Spleen (tissue), 11 donors: ENCODE data around the gene VSIG4. TPM values are rescaled to one million over a fixed set of nuclear protein-coding genes. Genes with fewer than 3 reads are reported as not detected.

Experiments used
- DNase-seq: peaks from one replicate; pipeline ENCODE4 v3.0.0-alpha.2; 2020
- H3K27ac ChIP-seq, 8 donors: fragments of 200-600 bp; sonication (generic) in 7 of 8; 1 replicate in 4 of 8; 2 replicates in 4 of 8; pipeline versions ENCODE4 v1.5.0 to v1.8.0; 2016 to 2021; ENCODE audit warnings: inconsistent platforms in 4 of 8, mild to moderate bottlenecking in 4 of 8, moderate library complexity in 1 of 8
- H3K27me3 ChIP-seq, 7 donors: fragments of 200-600 bp; sonication (generic) in 6 of 7; replicated peaks in 1 of 7; 1 replicate in 4 of 7; 2 replicates in 3 of 7; pipeline versions ENCODE4 v1.5.0 to v1.8.0; 2016 to 2021; ENCODE audit warnings: inconsistent platforms in 3 of 7, mild to moderate bottlenecking in 1 of 7
- H3K36me3 ChIP-seq, 6 donors: fragments of 200-600 bp; sonication (generic) in 5 of 6; 1 replicate in 4 of 6; 2 replicates in 2 of 6; pipeline versions ENCODE4 v1.5.0 to v1.8.0; 2016 to 2021; ENCODE audit warnings: inconsistent platforms in 2 of 6
- H3K4me1 ChIP-seq, 6 donors: fragments of 200-600 bp; sonication (generic) in 5 of 6; 1 replicate in 3 of 6; 2 replicates in 3 of 6; pipeline versions ENCODE4 v1.5.0 to v1.8.0; 2016 to 2021; ENCODE audit warnings: inconsistent platforms in 3 of 6
- H3K4me3 ChIP-seq, 8 donors: fragments of 200-600 bp; sonication (generic) in 7 of 8; 1 replicate in 4 of 8; 2 replicates in 4 of 8; pipeline versions ENCODE4 v1.5.0 to v1.8.0; 2016 to 2021; ENCODE audit warnings: inconsistent platforms in 4 of 8, mild to moderate bottlenecking in 4 of 8, moderate library complexity in 2 of 8
- H3K9me3 ChIP-seq, 8 donors: fragments of 200-600 bp; sonication (generic) in 7 of 8; 1 replicate in 4 of 8; 2 replicates in 4 of 8; pipeline versions ENCODE4 v1.5.0 to v1.8.0; 2016 to 2021; ENCODE audit warnings: inconsistent platforms in 4 of 8
- CTCF ChIP-seq, 11 experiments: fragments of 200-600 bp in 7 of 11; fragments of 450-650 bp in 4 of 11; sonication (generic) in 4 of 11; IDR thresholded peaks in 8 of 11; conservative IDR thresholded peaks in 3 of 11; 1 replicate in 7 of 11; 2 replicates in 4 of 11; pipeline versions ENCODE4 v1.4.0 to v1.8.0; 2016 to 2021; ENCODE audit warnings: antibody characterized with exemption in 11 of 11, inconsistent platforms in 4 of 11, mild to moderate bottlenecking in 1 of 11
- POLR2A ChIP-seq, 3 donors: fragments of 450-650 bp; IDR thresholded peaks; one replicate each; pipeline ENCODE4 v1.5.1; 2017; ENCODE audit warnings: antibody characterized with exemption in 3 of 3, mild to moderate bottlenecking in 1 of 3
- POLR2AphosphoS5 ChIP-seq, 3 donors: sonication (generic); formaldehyde crosslinking; IDR thresholded peaks; one replicate each; pipeline ENCODE4 v1.5.1; 2017; ENCODE audit warnings: antibody characterized with exemption in 3 of 3
- WGBS, 5 donors: extraction: QIAGEN DNeasy Blood & Tissue Kit in 3 of 5; methylation state at CpG; one replicate each; pipeline versions ENCODE4 v1.1.5 to v1.1.7; 2013 to 2018; 5-methylcytosine and 5-hydroxymethylcytosine counted together
- intact Hi-C: fragments of 100-400 bp; cut with DNase I; formaldehyde crosslinking; loops from one replicate; pipeline ENCODE4 v1.15.0; 2023; ENCODE audit warnings: low total_unique reads
- polyA plus RNA-seq, 3 donors: library from polyadenylated mRNA; stranded (reverse); fragments of 200-250 nt; gene quantifications; one replicate each; pipeline ENCODE4 v1.2.1, GENCODE V29; 2013
- total RNA-seq, 7 donors: library from RNA; depleted of rRNA in 3 of 7; stranded (reverse); fragments of >200 nt in 3 of 7; fragmentation: NEBNext Ultra II Directional in 4 of 7; extraction: Animal tissue kit (Norgen Biotek cat#: 25700) in 4 of 7; gene quantifications; one replicate each; pipeline versions ENCODE4 v1.1.0 to v1.2.1, GENCODE V29; 2016 to 2021
- donor health status: healthy with polysubstance abuse.
- donor health status: DM: no; HTN: no; CAD: no; lungs with moderate emphysema.
- donor health status: DM: no; HTN: no; CAD: no.
- donor health status: Bipolar disorder and iron deficiency.
- donor health status: healthy.
- donor health status: DM: no; HTN: no; CAD: no.
- donor health status: DM: yes; HTN: yes; CAD: no.

The VSIG4 gene
- total and polyA plus RNA-seq, 10 donors: 6.3 to 255 (median 49.7) TPM

DNA sequence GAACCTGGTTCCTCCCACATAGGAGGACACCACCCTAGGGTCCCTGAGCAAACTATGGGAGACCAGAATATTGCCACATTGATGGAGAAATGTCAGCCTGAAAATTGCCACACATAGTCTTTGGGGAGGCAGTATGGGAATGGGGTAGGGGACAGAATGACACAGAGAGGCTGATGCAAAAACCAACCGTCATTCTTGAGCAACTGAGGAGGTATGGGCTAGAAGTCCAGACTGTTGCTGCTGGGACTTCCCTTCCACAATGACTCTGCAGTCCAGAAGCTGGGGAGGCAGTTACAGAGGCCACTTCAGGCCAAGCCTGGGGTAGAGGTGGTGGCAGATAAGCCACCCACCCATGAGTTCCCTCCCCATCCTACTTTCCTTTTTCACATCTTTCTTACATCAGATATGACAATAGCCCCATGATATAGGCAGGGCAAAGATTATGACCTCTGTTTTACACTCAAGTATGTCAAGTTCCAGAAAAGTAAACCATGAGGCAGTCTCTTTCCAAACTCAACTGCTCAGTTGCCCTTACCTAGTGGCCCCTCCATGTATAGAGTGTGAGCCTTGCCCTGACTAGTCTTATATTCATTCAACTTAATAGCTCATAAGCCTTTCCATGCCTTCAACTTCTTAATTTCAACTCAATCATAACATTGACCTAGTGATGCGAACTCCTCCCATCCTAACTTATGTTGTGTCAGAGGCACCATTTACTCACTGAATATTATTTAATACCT, 41.7 kb downstream of the VSIG4 start:
- Histone ChIP-seq H3K27ac (peak overlapping the region in 6 of 8 donors; percentile 54 to 87 (median 69)), H3K4me1 (peaks cover 0 to 42% (median 22%) of the 10 kb centered on the region in 6 donors), H3K9me3 (no peaks in the 10 kb centered on the region), H3K4me3 (no peak overlapping the region), H3K27me3 (no peaks in the 10 kb centered on the region), H3K36me3 (no peaks in the 10 kb centered on the region)
- intact Hi-C loops: no loop called here
- 60 to 90% (median 82%) methylated on average over 2 of the region's 2 CpGs for WGBS, 5 donors
- DNase-seq: no peak
- TF ChIP-seq POLR2AphosphoS5 (IDR thresholded peaks at IDR 0.05): peak in 1 of 3 donors; percentile 76
- TF ChIP-seq POLR2A (IDR thresholded peaks at IDR 0.05): no peak

GRCh38 chrX:65994519-65995506, 45.1 kb downstream of the VSIG4 start:
- TF ChIP-seq POLR2A (IDR thresholded peaks at IDR 0.05): no peak
- no peak for TF ChIP-seq POLR2AphosphoS5 (IDR thresholded peaks at IDR 0.05)
- no peak for TF ChIP-seq CTCF (IDR thresholded peaks at IDR 0.05 in 8 of 11, conservative IDR thresholded peaks at IDR 0.05 in 3 of 11)
- Histone ChIP-seq H3K36me3 (no peaks in the 10 kb centered on the region), H3K9me3 (no peaks in the 10 kb centered on the region), H3K27me3 (no peaks in the 10 kb centered on the region), H3K27ac (peak overlapping the region in 3 of 8 donors; percentile 37 to 85 (median 80)), H3K4me3 (no peak overlapping the region), H3K4me1 (peaks cover 0 to 11% (median 0%) of the 10 kb centered on the region in 6 donors)
- intact Hi-C loops: no loop called here
- no peak for DNase-seq
- 65 to 92% (median 78%) methylated on average over 1 to 3 of the region's 3 CpGs for WGBS, 5 donors

DNA sequence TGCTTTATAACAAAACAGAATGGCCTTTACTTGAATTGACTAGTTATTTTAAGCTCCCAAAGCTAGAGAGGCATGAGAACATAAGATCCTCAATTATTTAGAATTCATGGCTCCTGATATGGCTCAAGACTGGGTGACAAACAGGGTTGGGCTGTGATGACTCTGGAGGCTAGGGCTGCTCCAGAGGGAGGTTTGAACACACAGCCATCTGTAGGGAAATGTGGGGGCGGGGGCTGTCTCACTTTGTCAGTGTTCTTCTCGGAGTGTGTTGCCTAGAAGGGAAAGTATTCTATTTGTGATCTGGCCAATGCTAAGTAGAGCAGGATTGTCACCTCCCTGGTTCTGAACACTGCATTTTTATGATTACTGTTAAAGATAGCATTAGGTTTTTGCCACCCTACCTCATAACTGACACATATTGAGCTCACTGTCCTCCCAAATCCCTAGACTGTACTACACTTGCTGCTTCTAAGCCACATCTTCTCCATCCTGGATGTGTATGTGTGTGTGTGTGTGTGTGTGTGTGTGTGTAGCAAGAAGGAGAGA, 45.9 kb downstream of the VSIG4 start:
- Histone ChIP-seq H3K4me1 (peaks cover 0 to 5% (median 0%) of the 10 kb centered on the region in 6 donors), H3K36me3 (no peaks in the 10 kb centered on the region), H3K27me3 (no peaks in the 10 kb centered on the region), H3K4me3 (no peak overlapping the region), H3K27ac (peak overlapping the region in 2 of 8 donors; percentile 37 to 85), H3K9me3 (no peaks in the 10 kb centered on the region)
- WGBS, 5 donors: 70 to 93% (median 83%) methylated on average over 2 of the region's 2 CpGs
- TF ChIP-seq POLR2AphosphoS5 (IDR thresholded peaks at IDR 0.05): no peak
- no peak for TF ChIP-seq POLR2A (IDR thresholded peaks at IDR 0.05)
- TF ChIP-seq CTCF (IDR thresholded peaks at IDR 0.05 in 8 of 11, conservative IDR thresholded peaks at IDR 0.05 in 3 of 11): no peak
- intact Hi-C loops: no loop called here
- DNase-seq: no peak

DNA sequence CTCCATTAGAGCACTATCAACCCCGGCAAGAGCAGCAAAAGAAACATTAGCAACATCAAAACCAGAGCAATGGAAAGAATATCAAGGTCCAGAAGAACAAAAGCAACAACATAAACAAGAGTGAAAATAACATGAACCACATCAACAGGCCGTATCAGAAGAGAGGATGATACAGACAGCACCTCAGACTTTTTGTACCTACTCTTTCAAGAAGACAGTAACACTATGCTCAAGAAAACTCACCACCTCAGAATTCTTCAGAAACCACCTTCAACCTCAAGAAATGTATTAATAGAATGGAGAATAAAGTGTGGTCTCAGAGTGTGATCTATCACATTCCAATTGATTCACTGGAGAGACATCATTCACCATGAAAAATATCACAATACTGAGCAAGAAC, 46.5 kb downstream of the VSIG4 start:
- 82 to 93% (median 87%) methylated on average over 2 of the region's 2 CpGs for WGBS, 5 donors
- no peaks in the 10 kb centered on the region for H3K36me3 ChIP-seq
- H3K4me1 ChIP-seq: peaks cover 0 to 5% (median 0%) of the 10 kb centered on the region in 6 donors

More for the DNA sequence above, 46.5 kb downstream of the VSIG4 start:
- intact Hi-C loops: no loop called here
- TF ChIP-seq CTCF (IDR thresholded peaks at IDR 0.05 in 8 of 11, conservative IDR thresholded peaks at IDR 0.05 in 3 of 11) (no peak), POLR2AphosphoS5 (IDR thresholded peaks at IDR 0.05) (no peak), POLR2A (IDR thresholded peaks at IDR 0.05) (no peak)
- Histone ChIP-seq H3K9me3 (no peaks in the 10 kb centered on the region), H3K4me3 (no peak overlapping the region), H3K27me3 (no peaks in the 10 kb centered on the region), H3K27ac (peak overlapping the region in 1 of 8 donors; percentile 85)
- no peak for DNase-seq
